Liver (tissue), 9 donors: ENCODE data around the gene ASH1L. TPM values are rescaled to one million over a fixed set of nuclear protein-coding genes. Genes with fewer than 3 reads are reported as not detected.

Source experiments
- DNase-seq: peaks from one replicate; pipeline ENCODE4 v3.0.0-alpha.2; 2017; ENCODE audit warnings: low spot score
- H3K27ac ChIP-seq, 2 donors: one replicate each; pipeline ENCODE4 v1.7.0; 2013; ENCODE audit warnings: inconsistent platforms in 2 of 2, low read length in 2 of 2, control low read depth in 1 of 2, low read depth in 1 of 2, mild to moderate bottlenecking in 1 of 2
- H3K27me3 ChIP-seq, 4 donors: one replicate each; pipeline versions ENCODE4 v1.6.1 to v1.7.0; 2013; ENCODE audit warnings: low read length in 3 of 4, inconsistent platforms in 1 of 4, mild to moderate bottlenecking in 1 of 4, moderate library complexity in 1 of 4; ENCODE audit not compliant: control insufficient read depth in 4 of 4, insufficient read depth in 4 of 4
- H3K36me3 ChIP-seq, 4 donors: one replicate each; pipeline versions ENCODE4 v1.6.1 to v1.7.0; 2013; ENCODE audit warnings: low read length in 3 of 4, mild to moderate bottlenecking in 3 of 4, low read depth in 1 of 4, moderate library complexity in 1 of 4; ENCODE audit not compliant: control insufficient read depth in 4 of 4, insufficient read depth in 3 of 4
- H3K4me1 ChIP-seq, 4 donors: one replicate each; pipeline versions ENCODE4 v1.6.1 to v1.7.0; 2013; ENCODE audit warnings: low read length in 3 of 4, mild to moderate bottlenecking in 3 of 4, moderate library complexity in 1 of 4; ENCODE audit not compliant: control insufficient read depth in 4 of 4, insufficient read depth in 4 of 4
- H3K4me3 ChIP-seq, 3 donors: one replicate each; pipeline versions ENCODE4 v1.6.1 to v1.7.0; 2013; ENCODE audit warnings: low read length in 3 of 3, control low read depth in 1 of 3, low read depth in 1 of 3, mild to moderate bottlenecking in 1 of 3
- H3K9ac ChIP-seq, 2 donors: one replicate each; pipeline ENCODE4 v1.7.0; 2013; ENCODE audit warnings: low read length in 2 of 2, mild to moderate bottlenecking in 2 of 2, moderate library complexity in 2 of 2, control low read depth in 1 of 2, low read depth in 1 of 2
- H3K9me3 ChIP-seq, 4 donors: one replicate each; pipeline versions ENCODE4 v1.6.1 to v1.7.0; 2013; ENCODE audit warnings: low read length in 3 of 4; ENCODE audit not compliant: control insufficient read depth in 4 of 4
- ATF3 ChIP-seq: IDR thresholded peaks from 2 replicates; pipeline ENCODE4 v1.6.1; 2016; ENCODE audit warnings: antibody characterized with exemption
- CTCF ChIP-seq: fragments of 150-350 bp; IDR thresholded peaks from 2 replicates; pipeline ENCODE4 v1.5.1; 2017; ENCODE audit warnings: improper control_type of control experiment, low read depth, low read length; ENCODE audit not compliant: missing input control
- FOXA2 ChIP-seq: IDR thresholded peaks from 2 replicates; pipeline ENCODE4 v1.6.1; 2016; ENCODE audit warnings: antibody characterized with exemption
- GABPA ChIP-seq, 2 donors: IDR thresholded peaks in 1 of 2; conservative IDR thresholded peaks in 1 of 2; 2 replicates each; pipeline ENCODE4 v1.6.1; 2016; ENCODE audit warnings: antibody characterized with exemption in 2 of 2, mild to moderate bottlenecking in 1 of 2, moderate library complexity in 1 of 2
- HNF4A ChIP-seq, 2 donors: conservative IDR thresholded peaks; 2 replicates each; pipeline ENCODE4 v1.6.1; 2016; ENCODE audit warnings: antibody characterized with exemption in 2 of 2, mild to moderate bottlenecking in 2 of 2
- HNF4G ChIP-seq: IDR thresholded peaks from 2 replicates; pipeline ENCODE4 v1.6.1; 2016; ENCODE audit warnings: antibody characterized with exemption
- MAX ChIP-seq: IDR thresholded peaks from 2 replicates; pipeline ENCODE4 v1.6.1; 2016; ENCODE audit warnings: antibody characterized with exemption
- NR2F2 ChIP-seq: IDR thresholded peaks from 2 replicates; pipeline ENCODE4 v1.6.1; 2016; ENCODE audit warnings: antibody characterized with exemption
- RAD21 ChIP-seq, 2 donors: IDR thresholded peaks; 2 replicates each; pipeline ENCODE4 v1.6.1; 2016; ENCODE audit warnings: antibody characterized with exemption in 2 of 2, mild to moderate bottlenecking in 2 of 2
- REST ChIP-seq: IDR thresholded peaks from 2 replicates; pipeline ENCODE4 v1.6.1; 2016; ENCODE audit warnings: antibody characterized with exemption, mild to moderate bottlenecking
- ZBTB33 ChIP-seq: IDR thresholded peaks from 2 replicates; pipeline ENCODE4 v1.6.1; 2016; ENCODE audit warnings: antibody characterized with exemption
- WGBS: extraction: QIAGEN DNeasy Blood & Tissue Kit; methylation state at CpG from one replicate; pipeline ENCODE4 v1.1.7; 2013; 5-methylcytosine and 5-hydroxymethylcytosine counted together
- polyA plus RNA-seq, 2 donors: library from polyadenylated mRNA; stranded (reverse) in 1 of 2; unstranded in 1 of 2; fragments of 200-250 nt in 1 of 2; fragments of >200 nt in 1 of 2; fragmentation: Nextera tagmentation in 1 of 2; extraction: Ambion mirVana in 1 of 2; gene quantifications; one replicate each; pipeline versions ENCODE4 v1.2.1 to v1.2.3, GENCODE V29; 2013 to 2015
- total RNA-seq, 2 donors: library from RNA; depleted of rRNA; stranded (reverse); fragments of >200 nt; gene quantifications; one replicate each; pipeline ENCODE4 v1.2.3, GENCODE V29; 2014
- donor health status: healthy.
- donor health status: healthy.
- donor health status: healthy.
- donor health status: healthy.
- donor health status: healthy.

Gene ASH1L
- total and polyA plus RNA-seq, 4 donors: 3.9 to 30.3 (median 13.9) TPM

GRCh38 chr1:155527677-155528076, 34.9 kb downstream of the ASH1L start:
- no peaks in the 10 kb centered on the region for H3K9me3 ChIP-seq
- no peak overlapping the region for H3K27ac ChIP-seq
- TF ChIP-seq CTCF: no peak
- TF ChIP-seq HNF4A (conservative IDR thresholded peaks at IDR 0.05): no peak
- no peak for TF ChIP-seq HNF4G
- TF ChIP-seq RAD21 (IDR thresholded peaks at IDR 0.05): no peak
- no peak for TF ChIP-seq ATF3
- no peak for TF ChIP-seq FOXA2
- TF ChIP-seq ZBTB33: no peak
- no peak for TF ChIP-seq MAX
- TF ChIP-seq GABPA (IDR thresholded peaks at IDR 0.05 in 1 of 2, conservative IDR thresholded peaks at IDR 0.05 in 1 of 2): no peak
- TF ChIP-seq REST: no peak
- 85% methylated on average over 6 of the region's 6 CpGs for WGBS
- no peak for DNase-seq
- no peak overlapping the region for H3K4me3 ChIP-seq
- no peak overlapping the region for H3K9ac ChIP-seq
- peaks cover 0 to 1% (median 0%) of the 10 kb centered on the region in 4 donors for H3K36me3 ChIP-seq
- peaks cover 0 to 12% (median 6%) of the 10 kb centered on the region in 4 donors for H3K4me1 ChIP-seq
- H3K27me3 ChIP-seq: no peaks in the 10 kb centered on the region

- 96% methylated on average over 1 of the region's 1 CpG for WGBS
- Histone ChIP-seq H3K9ac (no peak overlapping the region), H3K27ac (no peak overlapping the region), H3K27me3 (no peaks in the 10 kb centered on the region), H3K36me3 (peaks cover 0 to 1% (median 0%) of the 10 kb centered on the region in 4 donors), H3K4me3 (no peak overlapping the region), H3K9me3 (no peaks in the 10 kb centered on the region), H3K4me1 (peaks cover 0 to 5% (median 1%) of the 10 kb centered on the region in 4 donors)
- DNase-seq: no peak
- no peak for TF ChIP-seq CTCF
- TF ChIP-seq HNF4G: no peak
- no peak for TF ChIP-seq ZBTB33
- no peak for TF ChIP-seq NR2F2
These were observed 36.2 kb downstream of the ASH1L start for GRCh38 chr1:155526356-155526755.
